Cardiac muscle cell (in vitro differentiated cells and primary cell): ENCODE data around the gene RIC3. TPM values are rescaled to one million over a fixed set of nuclear protein-coding genes. Genes with fewer than 3 reads are reported as not detected.

Experiments
- DNase-seq, 2 donors: peaks; one replicate each; pipeline versions ENCODE4 v3.0.0 to v3.0.0-alpha.2; 2010 to 2017; ENCODE audit warnings: low read depth in 1 of 2, low spot score in 1 of 2
- H3K27ac ChIP-seq: fragments of 200-600 bp; sonication (generic); 2 replicates; pipeline ENCODE4 v1.5.1; 2016
- H3K27me3 ChIP-seq: fragments of 200-600 bp; sonication (generic); 2 replicates; pipeline ENCODE4 v1.6.0; 2016; ENCODE audit warnings: control low read depth
- H3K36me3 ChIP-seq: fragments of 200-600 bp; sonication (generic); 2 replicates; pipeline ENCODE4 v1.5.1; 2016; ENCODE audit warnings: control low read depth
- H3K4me1 ChIP-seq: fragments of 200-600 bp; sonication (generic); 2 replicates; pipeline ENCODE4 v1.8.1; 2017; ENCODE audit warnings: low read depth, mild to moderate bottlenecking, mixed run types
- H3K4me3 ChIP-seq: fragments of 200-600 bp; sonication (generic); 2 replicates; pipeline ENCODE4 v1.5.1; 2016; ENCODE audit warnings: mild to moderate bottlenecking
- H3K9me3 ChIP-seq: fragments of 200-600 bp; sonication (generic); 2 replicates; pipeline ENCODE4 v1.5.1; 2017; ENCODE audit warnings: low read depth, mild to moderate bottlenecking, control low read depth
- polyA plus RNA-seq: library from polyadenylated mRNA; unstranded; fragments of >200 nt; fragmentation: Nextera tagmentation; extraction: Ambion mirVana; gene quantifications from 2 replicates; pipeline ENCODE4 v1.2.1, GENCODE V29; 2016
- total RNA-seq: library from RNA; depleted of rRNA; stranded (reverse); fragments of >200 nt; gene quantifications from 2 replicates; pipeline ENCODE4 v1.2.3, GENCODE V29; 2016
- TF ChIP-seq, protein P1 (sequence below): IDR thresholded peaks from 2 replicates; pipeline ENCODE4 v1.5.1; 2012; ENCODE audit warnings: low read depth, mild to moderate bottlenecking, low read length

The RIC3 gene
- total and polyA plus RNA-seq, 2 experiments from 2014 or later, result 14.3 to 22.1 TPM

- no peak for DNase-seq
- no peaks in the 10 kb centered on the region for H3K9me3 ChIP-seq
- H3K4me3 ChIP-seq, result no peak overlapping the region
- TF ChIP-seq, protein P1, sequence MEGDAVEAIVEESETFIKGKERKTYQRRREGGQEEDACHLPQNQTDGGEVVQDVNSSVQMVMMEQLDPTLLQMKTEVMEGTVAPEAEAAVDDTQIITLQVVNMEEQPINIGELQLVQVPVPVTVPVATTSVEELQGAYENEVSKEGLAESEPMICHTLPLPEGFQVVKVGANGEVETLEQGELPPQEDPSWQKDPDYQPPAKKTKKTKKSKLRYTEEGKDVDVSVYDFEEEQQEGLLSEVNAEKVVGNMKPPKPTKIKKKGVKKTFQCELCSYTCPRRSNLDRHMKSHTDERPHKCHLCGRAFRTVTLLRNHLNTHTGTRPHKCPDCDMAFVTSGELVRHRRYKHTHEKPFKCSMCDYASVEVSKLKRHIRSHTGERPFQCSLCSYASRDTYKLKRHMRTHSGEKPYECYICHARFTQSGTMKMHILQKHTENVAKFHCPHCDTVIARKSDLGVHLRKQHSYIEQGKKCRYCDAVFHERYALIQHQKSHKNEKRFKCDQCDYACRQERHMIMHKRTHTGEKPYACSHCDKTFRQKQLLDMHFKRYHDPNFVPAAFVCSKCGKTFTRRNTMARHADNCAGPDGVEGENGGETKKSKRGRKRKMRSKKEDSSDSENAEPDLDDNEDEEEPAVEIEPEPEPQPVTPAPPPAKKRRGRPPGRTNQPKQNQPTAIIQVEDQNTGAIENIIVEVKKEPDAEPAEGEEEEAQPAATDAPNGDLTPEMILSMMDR, result no peak
- H3K27ac ChIP-seq, result no peak overlapping the region
- H3K4me1 ChIP-seq, result no peaks in the 10 kb centered on the region
- no peaks in the 10 kb centered on the region for H3K27me3 ChIP-seq
- H3K36me3 ChIP-seq, result no peaks in the 10 kb centered on the region
These were observed 42.1 kb downstream of the RIC3 start for GRCh38 chr11:8126649-8127289.

- H3K36me3 ChIP-seq, result no peaks in the 10 kb centered on the region
- H3K4me3 ChIP-seq, result no peak overlapping the region
- no peaks in the 10 kb centered on the region for H3K9me3 ChIP-seq
- H3K27me3 ChIP-seq, result no peaks in the 10 kb centered on the region
- TF ChIP-seq, protein P1, result no peak
- no peaks in the 10 kb centered on the region for H3K4me1 ChIP-seq
- no peak for DNase-seq
- H3K27ac ChIP-seq, result no peak overlapping the region
These were observed 46.6 kb downstream of the RIC3 start for GRCh38 chr11:8122173-8122764.

GRCh38 chr11:8111636-8112035 lies 57.2 kb downstream of the RIC3 start:
- TF ChIP-seq, protein P1, result no peak
- Histone ChIP-seq H3K9me3 (no peaks in the 10 kb centered on the region), H3K27ac (no peak overlapping the region)

DNA sequence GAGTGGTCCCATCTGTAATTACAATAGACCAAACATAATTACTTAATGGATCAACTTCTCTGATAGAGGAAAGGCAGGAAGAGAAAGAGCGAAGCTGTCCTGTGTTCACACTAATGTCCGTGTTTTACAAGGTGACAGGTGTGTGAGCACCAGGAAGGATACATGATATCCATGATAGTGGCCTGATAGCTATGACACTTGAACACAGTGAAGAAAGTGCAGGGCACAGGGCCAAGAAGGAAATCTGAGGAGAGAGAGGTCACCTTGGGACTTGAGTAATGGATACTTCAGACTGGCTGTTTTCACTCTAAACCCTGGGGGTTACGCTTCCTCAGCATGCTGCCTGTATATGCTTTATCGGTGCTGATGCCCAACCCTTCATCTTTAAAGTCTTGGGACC lies 58.4 kb downstream of the RIC3 start:
- H3K9me3 ChIP-seq, result no peaks in the 10 kb centered on the region
- H3K4me3 ChIP-seq, result no peak overlapping the region
- H3K27me3 ChIP-seq, result no peaks in the 10 kb centered on the region
- peaks cover 5% of the 10 kb centered on the region for H3K4me1 ChIP-seq
- no peaks in the 10 kb centered on the region for H3K36me3 ChIP-seq
- no peak overlapping the region for H3K27ac ChIP-seq
- DNase-seq, result no peak
- TF ChIP-seq, protein P1, result no peak

More at GRCh38 chr11:8111636-8112035, 57.2 kb downstream of the RIC3 start:
- H3K27me3 ChIP-seq, result no peaks in the 10 kb centered on the region
- no peaks in the 10 kb centered on the region for H3K4me1 ChIP-seq
- DNase-seq, result no peak
- no peaks in the 10 kb centered on the region for H3K36me3 ChIP-seq
- H3K4me3 ChIP-seq, result no peak overlapping the region

GRCh38 chr11:8109675-8110074 lies 59.1 kb downstream of the RIC3 start:
- Histone ChIP-seq H3K4me3 (no peak overlapping the region), H3K27me3 (no peaks in the 10 kb centered on the region), H3K9me3 (no peaks in the 10 kb centered on the region), H3K4me1 (peaks cover 5% of the 10 kb centered on the region), H3K27ac (no peak overlapping the region), H3K36me3 (no peaks in the 10 kb centered on the region)
- DNase-seq, result no peak
- TF ChIP-seq, protein P1, result no peak
